Suppressor macrophage treated with lipopolysaccharide for 1 hour (primary cell): Measurements from ENCODE around the gene FAM171A2.
"Not testable (repeated sequence)": the region's sequence is repeated elsewhere in the genome, so short reads cannot be mapped to it uniquely, and the experiment has no call there.

Source experiments
- DNase-seq, 3 donors: peaks; one replicate each; pipeline ENCODE4 v3.0.0-alpha.2; 2020 to 2022

FAM171A2 gene

DNA sequence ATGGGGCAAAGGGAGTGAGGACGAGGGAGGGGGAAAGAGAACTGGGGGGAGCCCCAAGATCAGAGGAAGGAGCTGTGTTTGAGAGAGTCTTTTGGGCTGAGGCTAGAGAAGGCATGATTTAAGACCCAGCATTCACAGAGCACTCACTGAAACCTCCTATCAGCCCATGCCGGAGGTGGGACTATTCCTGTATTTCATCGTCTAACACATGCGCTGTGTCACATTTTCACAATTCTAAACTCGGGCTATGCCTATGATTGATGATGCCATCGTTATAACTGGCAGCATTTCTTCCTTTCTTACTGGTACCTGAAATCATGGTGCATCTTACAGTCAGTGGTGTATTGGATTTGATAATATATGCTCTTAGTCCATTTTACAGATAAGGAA is 3.5 kb downstream of the FAM171A2 start:
- DNase-seq, result no peak

- no peak for DNase-seq
Observed at GRCh38 chr17:44359458-44360143, 4.1 kb downstream of the FAM171A2 start.

- DNase-seq, result no peak
Observed at GRCh38 chr17:44359006-44359405, 4.6 kb downstream of the FAM171A2 start.

DNA sequence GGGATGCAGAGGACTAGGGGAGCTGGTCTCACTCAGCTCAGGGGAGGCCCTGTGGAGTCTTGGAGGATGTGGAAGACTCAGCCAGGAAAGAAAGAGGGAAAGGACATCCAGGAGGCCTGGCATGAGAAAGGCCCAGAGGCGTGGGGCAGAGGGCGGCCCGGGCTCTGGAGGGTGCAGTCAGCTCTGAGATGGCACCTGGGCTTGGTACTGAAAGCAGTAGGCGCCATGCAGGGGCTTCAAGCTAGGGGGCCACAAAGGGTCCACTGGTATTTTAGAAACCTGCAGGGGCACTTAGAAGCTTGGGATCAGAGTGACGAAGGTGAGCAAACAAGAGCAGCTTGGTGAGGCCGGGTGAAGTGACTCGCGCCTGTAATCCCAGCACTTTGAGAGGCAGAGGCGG is 5.6 kb downstream of the FAM171A2 start:
- no peak for DNase-seq

GRCh38 chr17:44356241-44356640 is 7.4 kb downstream of the FAM171A2 start:
- no peak for DNase-seq

DNA sequence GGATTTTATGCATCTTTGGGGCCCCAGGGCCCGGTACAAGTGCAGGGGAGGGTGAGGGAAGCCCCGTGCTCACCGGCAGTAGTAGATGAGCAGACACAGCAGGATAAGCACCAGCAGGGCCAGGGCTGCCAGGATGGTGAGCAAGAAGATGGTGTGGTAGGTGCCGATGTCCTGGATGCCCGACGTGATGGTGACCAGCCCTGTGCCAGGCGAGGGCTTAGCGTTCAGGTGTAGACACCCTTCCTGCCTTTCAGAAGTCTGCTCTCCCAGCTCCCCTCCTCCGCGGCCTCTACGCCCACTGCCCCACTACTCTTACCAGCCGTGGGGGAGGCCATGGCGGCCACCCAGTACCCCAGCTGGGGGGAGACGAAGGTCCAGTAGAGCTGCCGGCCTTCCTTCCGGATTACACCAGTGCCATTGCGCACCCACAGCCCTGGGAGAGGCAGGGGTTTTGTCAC is 8.0 kb downstream of the FAM171A2 start:
- no peak for DNase-seq

GRCh38 chr17:44354582-44355561 is 8.8 kb downstream of the FAM171A2 start:
- DNase-seq, result peak in 2 of 3 donors; percentile 34 to 58

DNA sequence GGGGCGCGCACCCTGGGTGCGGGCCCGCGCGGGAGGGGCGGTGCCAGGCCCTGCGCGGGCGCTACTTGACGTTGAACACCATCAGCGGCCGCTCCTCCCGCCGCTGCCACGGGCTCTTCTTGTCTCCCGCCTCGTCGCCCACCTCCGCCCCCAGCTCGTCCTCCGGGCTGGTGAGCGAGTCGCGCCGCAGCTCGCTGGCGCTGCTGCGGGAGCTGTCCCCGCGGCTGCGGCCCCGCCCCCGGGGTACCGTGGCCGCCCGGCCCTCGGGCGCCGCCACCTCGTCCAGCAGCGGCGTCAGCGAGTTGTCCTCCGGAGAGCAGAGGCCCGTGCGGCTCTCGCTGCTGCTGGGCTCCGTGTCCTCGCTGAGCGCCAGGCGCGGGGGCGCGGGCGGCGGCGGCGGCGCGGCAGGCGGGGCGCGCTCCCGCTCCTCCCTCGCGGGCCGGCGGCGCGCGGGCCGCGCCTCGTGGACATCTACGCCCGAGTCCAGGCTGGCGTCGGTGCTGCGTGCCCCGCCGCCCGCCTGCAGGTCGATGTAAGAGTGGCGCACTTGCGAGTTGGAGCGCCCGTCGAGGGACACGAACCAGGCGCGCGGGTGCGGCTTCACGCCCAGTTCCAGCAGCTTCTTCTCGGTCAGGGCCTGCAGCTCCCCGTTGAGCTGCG is 9.9 kb downstream of the FAM171A2 start:
- peak; percentile 41 to 78 (median 56) for DNase-seq

DNA sequence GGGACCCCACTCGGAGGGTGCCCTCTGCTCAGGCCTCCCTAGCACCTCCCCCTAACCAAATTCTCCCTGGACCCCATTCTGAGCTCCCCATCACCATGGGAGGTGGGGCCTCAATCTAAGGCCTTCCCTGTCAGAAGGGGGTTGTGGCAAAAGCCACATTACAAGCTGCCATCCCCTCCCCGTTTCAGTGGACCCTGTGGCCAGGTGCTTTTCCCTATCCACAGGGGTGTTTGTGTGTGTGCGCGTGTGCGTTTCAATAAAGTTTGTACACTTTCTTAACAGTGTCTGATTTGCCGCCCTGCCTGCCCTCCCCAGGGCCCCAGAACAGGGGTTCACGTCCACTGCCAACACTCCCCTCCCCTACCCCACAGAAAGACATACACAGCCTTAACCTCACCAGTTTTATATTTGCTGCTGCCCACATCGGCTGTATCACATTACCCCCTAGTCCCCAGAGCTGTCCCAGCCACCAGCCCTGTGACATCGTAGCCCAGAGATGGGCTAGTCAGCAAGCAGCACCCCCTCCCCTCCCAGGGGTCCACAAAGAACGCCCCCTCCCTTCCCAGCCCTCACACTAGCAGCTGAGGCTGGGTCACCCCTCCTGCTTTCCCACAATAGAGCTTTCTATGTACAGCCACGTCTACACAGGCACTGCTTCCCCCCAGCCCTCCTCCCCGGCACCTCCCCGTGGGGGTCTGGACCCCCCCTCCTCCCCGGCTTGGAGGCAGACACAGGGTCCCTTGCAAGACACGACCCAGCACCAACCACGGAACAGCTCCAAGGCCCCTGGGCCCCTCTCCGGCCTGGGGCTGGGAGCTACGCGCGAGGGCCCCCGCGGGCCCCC is 10.6 kb downstream of the FAM171A2 start:
- DNase-seq, result no peak

- no peak for DNase-seq
Observed at GRCh38 chr17:44351961-44352827, 11.5 kb downstream of the FAM171A2 start.

GRCh38 chr17:44351464-44351863 is 12.2 kb downstream of the FAM171A2 start:
- DNase-seq, result no peak

- DNase-seq, result peak; percentile 66 to 82 (median 69)
Observed at GRCh38 chr17:44350733-44351226, 12.9 kb downstream of the FAM171A2 start.

GRCh38 chr17:44349553-44350070 is 14.0 kb downstream of the FAM171A2 start:
- no peak for DNase-seq

- no peak for DNase-seq
Observed at GRCh38 chr17:44348988-44349364, 14.7 kb downstream of the FAM171A2 start.

- DNase-seq, result peak; percentile 93 to 97 (median 96)
Observed at GRCh38 chr17:44348234-44348987, 15.2 kb downstream of the FAM171A2 start.

- not testable (repeated sequence) for DNase-seq
Observed at GRCh38 chr17:44347206-44348055, 16.2 kb downstream of the FAM171A2 start.

DNA sequence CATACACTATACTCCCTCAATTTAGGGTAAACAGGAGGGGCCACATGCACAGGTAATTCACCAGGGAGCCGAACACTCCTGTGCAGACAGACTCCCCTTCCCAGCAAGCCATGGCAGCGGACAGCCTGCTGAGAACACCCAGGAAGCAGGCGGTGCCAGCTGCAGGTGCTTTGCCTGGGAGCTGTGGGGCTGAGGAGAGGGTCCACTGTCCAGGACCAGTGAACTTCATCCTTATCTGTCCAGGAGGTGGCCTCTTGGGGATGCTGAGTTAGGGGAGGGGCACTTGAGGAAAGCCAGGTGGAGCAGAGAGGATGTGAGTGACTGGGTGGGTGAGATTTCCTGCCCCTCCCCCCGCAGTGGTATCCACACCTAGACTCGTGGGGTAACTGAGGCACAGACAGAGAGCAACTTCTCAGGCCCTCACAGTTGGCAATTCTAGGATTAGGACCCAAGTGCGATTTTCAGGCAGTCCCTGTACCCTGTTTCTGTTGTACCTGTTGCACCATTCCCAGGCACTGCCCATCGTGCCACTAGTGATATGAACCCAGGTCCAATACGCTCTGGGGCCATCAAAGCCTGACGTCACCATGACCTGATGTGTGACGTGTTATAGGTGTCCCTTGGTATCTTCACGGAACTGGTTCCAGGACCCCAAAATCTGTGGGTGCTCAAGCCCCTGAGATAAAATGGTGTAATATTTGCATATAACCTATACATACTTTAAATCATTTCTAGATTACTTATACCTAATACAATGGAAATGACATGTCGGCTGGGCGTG is 17.4 kb downstream of the FAM171A2 start:
- no peak for DNase-seq

DNA sequence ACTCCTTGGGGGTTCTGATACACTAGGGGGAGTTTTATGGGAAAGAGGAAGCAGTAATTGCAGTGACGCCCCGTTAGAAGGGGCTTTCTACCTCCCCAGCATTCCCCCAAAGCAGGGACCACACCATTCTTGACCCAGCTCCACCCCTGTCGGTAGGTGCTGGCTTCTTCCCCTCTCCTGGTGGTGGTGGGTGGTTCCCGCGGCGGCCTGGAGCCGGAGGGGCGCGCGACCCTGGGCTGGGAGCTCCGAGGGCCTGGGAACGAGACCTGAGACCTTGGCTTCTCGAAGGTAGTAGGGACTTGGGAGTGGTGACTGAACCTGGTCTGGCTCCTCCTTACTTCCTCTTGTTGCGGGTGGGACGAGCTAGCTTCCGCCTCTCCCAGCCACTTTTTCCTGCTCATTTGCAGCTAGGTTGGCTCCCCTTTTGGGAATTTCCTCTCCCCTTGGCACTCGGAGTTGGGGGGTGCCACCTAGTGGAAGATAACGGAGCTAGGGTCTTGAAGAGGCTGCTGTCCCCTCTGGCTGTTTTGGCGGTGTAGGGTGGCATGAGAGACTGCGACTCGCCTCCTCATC is 18.1 kb downstream of the FAM171A2 start:
- DNase-seq, result peak; percentile 92 to 96 (median 92)
